ENCODE results near the gene ICA1L.
A peak's percentile ranks its signal among the peaks of the same experiment; 100 is the strongest.
"Not testable (repeated sequence)": the region's sequence is repeated elsewhere in the genome, so short reads cannot be mapped to it uniquely, and the experiment has no call there.

The ICA1L gene

GRCh38 chr2:202849343-202849742, 22.2 kb downstream of the ICA1L start:
- not testable (repeated sequence) for DNase-seq (ENCODE audit: low read depth, low spot score); H3K4me3 ChIP-seq (ENCODE audit: low read length)

GRCh38 chr2:202848813-202849212, 22.8 kb downstream of the ICA1L start:
- H3K4me3 ChIP-seq (ENCODE audit: low read length), result no peak overlapping the region
- DNase-seq (ENCODE audit: low read depth, low spot score), result peak; percentile 5

- no peak overlapping the region for H3K4me3 ChIP-seq (ENCODE audit: low read length)
- no peak for DNase-seq (ENCODE audit: low read depth, low spot score)
These were observed 23.7 kb downstream of the ICA1L start for GRCh38 chr2:202847693-202848524.

- no peak for DNase-seq (ENCODE audit: low read depth, low spot score)
These were observed 26.9 kb downstream of the ICA1L start for GRCh38 chr2:202844656-202845055.

GRCh38 chr2:202842690-202843089, 28.9 kb downstream of the ICA1L start:
- no peak for DNase-seq (ENCODE audit: low read depth, low spot score)
- no peak overlapping the region for H3K4me3 ChIP-seq (ENCODE audit: low read length)

More at GRCh38 chr2:202844656-202845055, 26.9 kb downstream of the ICA1L start:
- no peak overlapping the region for H3K4me3 ChIP-seq (ENCODE audit: low read length)

GRCh38 chr2:202841090-202841867, 30.3 kb downstream of the ICA1L start:
- no peak overlapping the region for H3K4me3 ChIP-seq (ENCODE audit: low read length)
- DNase-seq (ENCODE audit: low read depth, low spot score), result no peak

GRCh38 chr2:202831242-202832220, 40.0 kb downstream of the ICA1L start:
- peak; percentile 80 for DNase-seq (ENCODE audit: low read depth, low spot score)
- no peak overlapping the region for H3K4me3 ChIP-seq (ENCODE audit: low read length)

- no peak overlapping the region for H3K4me3 ChIP-seq (ENCODE audit: low read length)
- no peak for DNase-seq (ENCODE audit: low read depth, low spot score)
These were observed 46.7 kb downstream of the ICA1L start for GRCh38 chr2:202824901-202825300.

- H3K4me3 ChIP-seq (ENCODE audit: low read length), result no peak overlapping the region
- DNase-seq (ENCODE audit: low read depth, low spot score), result no peak
These were observed 49.2 kb downstream of the ICA1L start for GRCh38 chr2:202822411-202822810.

- H3K4me3 ChIP-seq (ENCODE audit: low read length), result no peak overlapping the region
- DNase-seq (ENCODE audit: low read depth, low spot score), result no peak
These were observed 50.1 kb downstream of the ICA1L start for GRCh38 chr2:202821206-202822160.

- DNase-seq (ENCODE audit: low read depth, low spot score), result no peak
- no peak overlapping the region for H3K4me3 ChIP-seq (ENCODE audit: low read length)
These were observed 53.2 kb downstream of the ICA1L start for GRCh38 chr2:202818321-202818720.

GRCh38 chr2:202817771-202818170, 53.8 kb downstream of the ICA1L start:
- no peak for DNase-seq (ENCODE audit: low read depth, low spot score)
- H3K4me3 ChIP-seq (ENCODE audit: low read length), result no peak overlapping the region

GRCh38 chr2:202815548-202816360, 55.8 kb downstream of the ICA1L start:
- H3K4me3 ChIP-seq (ENCODE audit: low read length), result no peak overlapping the region
- no peak for DNase-seq (ENCODE audit: low read depth, low spot score)

- no peak for DNase-seq (ENCODE audit: low read depth, low spot score)
- no peak overlapping the region for H3K4me3 ChIP-seq (ENCODE audit: low read length)
These were observed 57.3 kb downstream of the ICA1L start for GRCh38 chr2:202814226-202814625.

GRCh38 chr2:202813387-202813786, 58.2 kb downstream of the ICA1L start:
- DNase-seq (ENCODE audit: low read depth, low spot score), result no peak

GRCh38 chr2:202808754-202809153, 62.8 kb downstream of the ICA1L start:
- no peak for DNase-seq (ENCODE audit: low read depth, low spot score)
- no peak overlapping the region for H3K4me3 ChIP-seq (ENCODE audit: low read length)

More at GRCh38 chr2:202813387-202813786, 58.2 kb downstream of the ICA1L start:
- no peak overlapping the region for H3K4me3 ChIP-seq (ENCODE audit: low read length)

- not testable (repeated sequence) for DNase-seq (ENCODE audit: low read depth, low spot score); H3K4me3 ChIP-seq (ENCODE audit: low read length)
These were observed 64.0 kb downstream of the ICA1L start for GRCh38 chr2:202807431-202808138.

Measured in Jurkat, Clone E6-1 (cell line).